Chondrocyte (in vitro differentiated cells): Measurements from ENCODE around the gene CAMSAP2. TPM values are rescaled to one million over a fixed set of nuclear protein-coding genes. Genes with fewer than 3 reads are reported as not detected.

Experiments used
- DNase-seq: peaks from one replicate; pipeline ENCODE4 v3.0.0; 2021; ENCODE audit warnings: mixed read lengths, low spot score
- H3K27ac Mint-ChIP-seq: one replicate; pipeline ENCODE4 v1.8.0; 2021; ENCODE audit warnings: mild to moderate bottlenecking, moderate library complexity, mixed read lengths; ENCODE audit not compliant: unreplicated experiment
- H3K27me3 Mint-ChIP-seq: 2 replicates; pipeline ENCODE4 v1.8.0; 2021; ENCODE audit warnings: low read depth, mixed read lengths
- H3K36me3 Mint-ChIP-seq: 2 replicates; pipeline ENCODE4 v1.8.0; 2021; ENCODE audit warnings: low read depth, mixed read lengths
- H3K4me1 Mint-ChIP-seq: 2 replicates; pipeline ENCODE4 v1.8.0; 2021; ENCODE audit warnings: low read depth, mild to moderate bottlenecking, mixed read lengths
- H3K4me3 Mint-ChIP-seq: one replicate; pipeline ENCODE4 v1.8.0; 2021; ENCODE audit warnings: mild to moderate bottlenecking, moderate library complexity, mixed read lengths; ENCODE audit not compliant: unreplicated experiment
- H3K9me3 Mint-ChIP-seq: 2 replicates; pipeline ENCODE4 v1.8.0; 2021; ENCODE audit warnings: low read depth, mixed read lengths
- total RNA-seq: library from RNA; stranded (reverse); gene quantifications from 3 replicates; pipeline ENCODE4 v1.2.1, GENCODE V29; 2021
- TF ChIP-seq, protein P1 (sequence below): fragments of 200-600 bp; sonication (generic); IDR thresholded peaks from 2 replicates; pipeline ENCODE4 v1.5.0; 2021; ENCODE audit warnings: antibody characterized with exemption, mild to moderate bottlenecking, moderate library complexity

Gene CAMSAP2
- total RNA-seq, 1 donor from 2014 or later = 51.8 TPM

DNA sequence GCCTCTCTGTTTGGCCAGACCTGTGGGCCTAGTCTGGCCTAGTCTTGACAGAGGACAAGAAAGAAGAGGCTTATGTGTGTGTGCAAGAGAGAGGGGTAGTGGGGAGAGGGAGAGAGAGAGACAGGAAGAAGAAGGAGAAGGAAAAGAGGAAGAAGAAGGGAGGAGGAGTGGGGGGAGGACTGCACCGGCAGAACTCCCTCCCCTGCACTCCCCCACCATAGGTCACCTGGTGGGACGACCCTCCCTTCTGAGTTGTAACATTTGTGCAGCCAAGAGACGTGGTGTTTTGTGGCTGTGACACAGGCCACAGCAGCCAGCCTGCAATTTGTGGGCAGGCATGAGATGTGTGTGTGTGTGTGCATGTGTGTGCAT is 160.3 kb downstream of the CAMSAP2 start:
- H3K9me3 Mint-ChIP-seq = no peaks in the 10 kb centered on the region
- peaks cover 7% of the 10 kb centered on the region for H3K36me3 Mint-ChIP-seq
- no peak overlapping the region for H3K4me3 Mint-ChIP-seq
- no peak for DNase-seq
- TF ChIP-seq, protein P1, sequence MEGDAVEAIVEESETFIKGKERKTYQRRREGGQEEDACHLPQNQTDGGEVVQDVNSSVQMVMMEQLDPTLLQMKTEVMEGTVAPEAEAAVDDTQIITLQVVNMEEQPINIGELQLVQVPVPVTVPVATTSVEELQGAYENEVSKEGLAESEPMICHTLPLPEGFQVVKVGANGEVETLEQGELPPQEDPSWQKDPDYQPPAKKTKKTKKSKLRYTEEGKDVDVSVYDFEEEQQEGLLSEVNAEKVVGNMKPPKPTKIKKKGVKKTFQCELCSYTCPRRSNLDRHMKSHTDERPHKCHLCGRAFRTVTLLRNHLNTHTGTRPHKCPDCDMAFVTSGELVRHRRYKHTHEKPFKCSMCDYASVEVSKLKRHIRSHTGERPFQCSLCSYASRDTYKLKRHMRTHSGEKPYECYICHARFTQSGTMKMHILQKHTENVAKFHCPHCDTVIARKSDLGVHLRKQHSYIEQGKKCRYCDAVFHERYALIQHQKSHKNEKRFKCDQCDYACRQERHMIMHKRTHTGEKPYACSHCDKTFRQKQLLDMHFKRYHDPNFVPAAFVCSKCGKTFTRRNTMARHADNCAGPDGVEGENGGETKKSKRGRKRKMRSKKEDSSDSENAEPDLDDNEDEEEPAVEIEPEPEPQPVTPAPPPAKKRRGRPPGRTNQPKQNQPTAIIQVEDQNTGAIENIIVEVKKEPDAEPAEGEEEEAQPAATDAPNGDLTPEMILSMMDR = no peak
- H3K27me3 Mint-ChIP-seq = no peaks in the 10 kb centered on the region
- H3K27ac Mint-ChIP-seq = no peak overlapping the region
- H3K4me1 Mint-ChIP-seq = peaks cover 48% of the 10 kb centered on the region

DNA sequence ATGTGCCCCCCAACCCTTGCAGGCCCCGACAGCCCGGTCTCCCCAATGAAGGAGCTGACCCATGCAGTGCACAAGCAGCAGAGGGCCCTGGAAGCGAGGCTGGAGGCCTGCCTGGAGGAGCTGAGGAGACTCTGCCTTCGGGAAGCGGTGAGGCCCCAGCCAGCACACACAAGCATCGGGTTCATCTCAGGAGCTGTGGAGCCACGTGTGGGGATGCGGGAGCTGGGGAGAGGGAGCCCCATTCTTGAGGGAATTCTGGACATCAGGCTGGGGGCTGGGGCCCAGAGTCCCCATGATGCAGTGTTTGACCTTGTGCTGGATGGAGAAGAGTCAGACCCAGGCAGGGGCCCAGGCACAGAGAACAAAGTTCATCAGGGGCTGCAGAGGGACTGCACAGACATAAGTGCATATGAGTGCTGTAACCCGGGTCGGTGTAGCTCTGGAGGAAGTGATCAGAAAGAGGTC is 160.8 kb downstream of the CAMSAP2 start:
- Mint-ChIP-seq H3K9me3 (no peaks in the 10 kb centered on the region), H3K36me3 (peaks cover 7% of the 10 kb centered on the region), H3K27me3 (no peaks in the 10 kb centered on the region), H3K27ac (no peak overlapping the region), H3K4me1 (peaks cover 43% of the 10 kb centered on the region), H3K4me3 (no peak overlapping the region)
- TF ChIP-seq, protein P1 = no peak
- peak; percentile 56 for DNase-seq

DNA sequence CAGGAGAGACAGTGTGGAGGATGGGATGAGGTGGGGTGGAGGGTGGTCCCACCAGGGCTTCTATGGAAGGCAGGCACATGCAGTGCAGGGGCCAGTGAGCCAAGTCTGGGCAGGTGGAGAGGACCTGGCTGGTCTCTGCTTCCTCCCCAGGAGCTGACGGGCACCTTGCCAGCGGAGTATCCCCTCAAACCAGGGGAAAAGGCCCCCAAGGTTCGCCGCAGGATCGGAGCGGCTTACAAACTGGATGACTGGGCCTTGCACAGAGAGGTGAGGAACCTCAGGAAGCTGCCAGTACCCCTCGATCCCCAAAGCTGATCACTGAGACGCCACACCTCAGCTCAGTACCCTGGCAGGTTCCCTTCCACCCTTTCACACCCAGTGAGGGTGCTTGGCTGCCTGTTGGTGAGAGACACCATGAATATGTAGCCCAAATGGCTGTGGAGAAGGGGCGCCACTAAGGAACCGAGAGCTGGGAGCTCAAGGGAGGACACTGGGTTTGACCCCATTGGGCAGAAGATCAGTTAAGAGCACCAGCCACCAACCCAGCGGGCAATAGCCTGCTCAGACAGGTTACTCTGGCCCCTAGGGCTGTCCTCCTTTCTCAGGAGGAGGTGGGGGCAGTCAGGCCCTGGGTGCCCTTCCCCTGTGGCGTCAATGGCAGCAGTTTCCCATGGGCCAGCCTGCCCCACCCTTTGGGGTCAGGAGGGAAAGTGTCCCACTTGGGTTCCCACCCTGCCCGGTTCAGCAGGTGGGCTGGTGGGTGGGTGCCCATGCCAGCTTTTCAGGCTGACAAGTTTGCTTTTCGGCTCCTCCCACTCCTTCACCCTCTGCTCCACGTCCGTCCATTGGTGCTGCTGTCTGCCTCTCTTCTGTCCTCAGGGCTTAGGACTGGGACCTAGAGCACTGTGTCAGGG is 161.5 kb downstream of the CAMSAP2 start:
- TF ChIP-seq, protein P1 = no peak
- peaks cover 7% of the 10 kb centered on the region for H3K36me3 Mint-ChIP-seq
- DNase-seq = peak; percentile 72
- H3K9me3 Mint-ChIP-seq = no peaks in the 10 kb centered on the region
- H3K27me3 Mint-ChIP-seq = no peaks in the 10 kb centered on the region
- H3K4me1 Mint-ChIP-seq = peaks cover 36% of the 10 kb centered on the region
- no peak overlapping the region for H3K27ac Mint-ChIP-seq
- H3K4me3 Mint-ChIP-seq = no peak overlapping the region

DNA sequence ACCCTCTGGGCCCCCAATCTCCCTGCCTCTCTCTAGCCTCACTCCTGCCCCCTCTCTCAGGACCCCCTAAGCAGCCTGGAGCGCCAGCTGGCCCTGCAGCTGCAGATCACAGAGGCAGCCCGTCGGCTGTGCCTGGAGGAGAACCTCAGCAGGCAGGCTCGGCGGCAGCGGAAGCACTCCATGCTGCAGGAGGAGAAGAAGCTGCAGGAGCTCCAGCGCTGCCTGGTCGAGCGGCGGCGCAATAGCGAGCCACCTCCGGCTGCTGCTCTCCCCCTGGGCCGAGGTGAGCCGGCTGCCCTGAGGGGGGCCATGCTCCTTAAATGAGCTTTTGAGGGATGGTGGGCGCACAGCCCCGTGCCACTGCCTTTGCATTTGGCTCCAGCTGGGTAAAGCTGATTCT is 162.2 kb downstream of the CAMSAP2 start:
- no peak overlapping the region for H3K4me3 Mint-ChIP-seq
- TF ChIP-seq, protein P1 = no peak

DNA sequence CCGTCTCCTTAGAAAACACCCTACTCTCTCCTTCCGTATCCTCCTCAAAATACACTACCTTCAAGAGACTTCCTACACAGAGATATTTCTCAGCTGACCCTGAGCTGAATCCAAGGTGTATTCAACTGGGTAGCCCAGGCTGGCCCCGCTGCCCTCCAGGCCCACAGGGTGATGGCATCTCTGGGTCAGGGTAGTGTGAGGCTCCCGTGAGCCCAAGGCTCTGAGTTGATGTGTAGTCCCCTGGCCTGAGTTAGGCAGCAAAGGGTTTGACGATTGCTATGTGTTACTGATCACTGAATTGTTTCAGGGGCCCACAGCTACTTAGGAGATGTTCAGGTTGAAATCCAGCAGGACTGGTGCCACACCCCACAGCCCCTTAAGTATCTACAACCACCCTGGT is 162.7 kb downstream of the CAMSAP2 start:
- DNase-seq = peak; percentile 53
- peaks cover 7% of the 10 kb centered on the region for H3K36me3 Mint-ChIP-seq
- H3K27me3 Mint-ChIP-seq = no peaks in the 10 kb centered on the region
- no peak overlapping the region for H3K27ac Mint-ChIP-seq
- H3K4me1 Mint-ChIP-seq = peaks cover 24% of the 10 kb centered on the region
- H3K4me3 Mint-ChIP-seq = no peak overlapping the region
- TF ChIP-seq, protein P1 = no peak
- H3K9me3 Mint-ChIP-seq = no peaks in the 10 kb centered on the region

More for the DNA sequence above, 162.2 kb downstream of the CAMSAP2 start:
- peaks cover 7% of the 10 kb centered on the region for H3K36me3 Mint-ChIP-seq
- H3K4me1 Mint-ChIP-seq = peaks cover 29% of the 10 kb centered on the region
- no peaks in the 10 kb centered on the region for H3K27me3 Mint-ChIP-seq
- H3K9me3 Mint-ChIP-seq = no peaks in the 10 kb centered on the region
- DNase-seq = no peak
- no peak overlapping the region for H3K27ac Mint-ChIP-seq
